HL-60/S4 treated with retinoic acid at 250 ng/mL for 4 days and 3 days (cell line): ENCODE data around the gene TREML4.
"Not testable (repeated sequence)": the region's sequence is repeated elsewhere in the genome, so short reads cannot be mapped to it uniquely, and the experiment has no call there.

Experiments
- in situ Hi-C: fragments of 300-500 bp; cut with MboI; formaldehyde crosslinking; loops from 2 replicates; pipeline ENCODE4 v1.7.0; 2022; ENCODE audit warnings: low sequenced_read_pairs

Gene TREML4

GRCh38 chr6:41228096-41228495 is at the start of gene TREML4:
TREML4 (plus strand) TSS chr6:41228349; CDS start chr6:41228428, 79 bp downstream.
- in situ Hi-C loops: no loop called here

GRCh38 chr6:41179163-41179562 is 49.0 kb upstream of the TREML4 start:
- in situ Hi-C loops: no loop called here

- in situ Hi-C loops: no loop called here
Observed at GRCh38 chr6:41181566-41181965, 46.6 kb upstream of the TREML4 start.

- in situ Hi-C loops: no loop called here
Observed at GRCh38 chr6:41182069-41183034, 45.8 kb upstream of the TREML4 start.

GRCh38 chr6:41184761-41185160 is 43.4 kb upstream of the TREML4 start:
- in situ Hi-C loops: no loop called here

GRCh38 chr6:41186031-41186562 is 42.1 kb upstream of the TREML4 start:
- in situ Hi-C loops: no loop called here

GRCh38 chr6:41187924-41188886 is 39.9 kb upstream of the TREML4 start:
- in situ Hi-C loops: no loop called here

- in situ Hi-C loops: not testable (repeated sequence)
Observed at GRCh38 chr6:41189046-41189445, 39.1 kb upstream of the TREML4 start.

GRCh38 chr6:41189967-41190366 is 38.2 kb upstream of the TREML4 start:
- in situ Hi-C loops: no loop called here

- in situ Hi-C loops: no loop called here
Observed at GRCh38 chr6:41190791-41191190, 37.4 kb upstream of the TREML4 start.

- in situ Hi-C loops: no loop called here
Observed at GRCh38 chr6:41191569-41191968, 36.6 kb upstream of the TREML4 start.

- in situ Hi-C loops: no loop called here
Observed at GRCh38 chr6:41193171-41193734, 34.9 kb upstream of the TREML4 start.

GRCh38 chr6:41193884-41194283 is 34.3 kb upstream of the TREML4 start:
- in situ Hi-C loops: no loop called here

GRCh38 chr6:41194386-41194785 is 33.8 kb upstream of the TREML4 start:
- in situ Hi-C loops: no loop called here

GRCh38 chr6:41197234-41197633 is 30.9 kb upstream of the TREML4 start:
- in situ Hi-C loops: no loop called here

GRCh38 chr6:41199552-41200246 is 28.4 kb upstream of the TREML4 start:
- in situ Hi-C loops: no loop called here

- in situ Hi-C loops: no loop called here
Observed at GRCh38 chr6:41200296-41200900, 27.8 kb upstream of the TREML4 start.

GRCh38 chr6:41200901-41201763 is 27.0 kb upstream of the TREML4 start, which contains the start of gene TREML2:
TREML2 (minus strand) TSS chr6:41201149; CDS start chr6:41201008, 141 bp downstream.
- in situ Hi-C loops: no loop called here

- in situ Hi-C loops: no loop called here
Observed at GRCh38 chr6:41201764-41202173, 26.4 kb upstream of the TREML4 start.
